ENCODE results near the gene OXER1. TPM values are rescaled to one million over a fixed set of nuclear protein-coding genes. Genes with fewer than 3 reads are reported as not detected.

Gene OXER1
- total RNA-seq, 1 donor from 2014 or later = 0.15 TPM

GRCh38 chr2:42769583-42770287 lies 5.8 kb upstream of the OXER1 start:
- DNase-seq (ENCODE audit: low read depth) = no peak

- no peak for DNase-seq (ENCODE audit: low read depth)
These were observed 4.8 kb upstream of the OXER1 start for GRCh38 chr2:42768706-42769256.

- DNase-seq (ENCODE audit: low read depth) = no peak
These were observed 4.2 kb upstream of the OXER1 start for GRCh38 chr2:42767899-42768705.

- no peak for DNase-seq (ENCODE audit: low read depth)
These were observed 3.4 kb upstream of the OXER1 start for GRCh38 chr2:42767080-42767898.

- DNase-seq (ENCODE audit: low read depth) = no peak
These were observed 1.8 kb upstream of the OXER1 start for GRCh38 chr2:42765686-42766085.

- DNase-seq (ENCODE audit: low read depth) = no peak
These were observed 966 bp upstream of the OXER1 start for GRCh38 chr2:42764901-42765300.

- no peak for DNase-seq (ENCODE audit: low read depth)
These were observed 821 bp downstream of the OXER1 start for GRCh38 chr2:42762823-42763804.

GRCh38 chr2:42762155-42762554 lies 1.8 kb downstream of the OXER1 start:
- DNase-seq (ENCODE audit: low read depth) = no peak

- DNase-seq (ENCODE audit: low read depth) = no peak
These were observed 2.4 kb downstream of the OXER1 start for GRCh38 chr2:42761554-42761953.

GRCh38 chr2:42758751-42759150 lies 5.2 kb downstream of the OXER1 start:
- no peak for DNase-seq (ENCODE audit: low read depth)

- no peak for DNase-seq (ENCODE audit: low read depth)
These were observed 5.8 kb downstream of the OXER1 start for GRCh38 chr2:42757981-42758740.

- no peak for DNase-seq (ENCODE audit: low read depth)
These were observed 6.9 kb downstream of the OXER1 start for GRCh38 chr2:42756966-42757513.

- DNase-seq (ENCODE audit: low read depth) = no peak
These were observed 7.7 kb downstream of the OXER1 start for GRCh38 chr2:42756150-42756775.

- no peak for DNase-seq (ENCODE audit: low read depth)
These were observed 8.6 kb downstream of the OXER1 start for GRCh38 chr2:42755191-42755880.

GRCh38 chr2:42754776-42755140 lies 9.2 kb downstream of the OXER1 start:
- DNase-seq (ENCODE audit: low read depth) = no peak

- DNase-seq (ENCODE audit: low read depth) = no peak
These were observed 9.7 kb downstream of the OXER1 start for GRCh38 chr2:42754021-42754775.

GRCh38 chr2:42752816-42753813 lies 10.8 kb downstream of the OXER1 start:
- DNase-seq (ENCODE audit: low read depth) = no peak
